WERI-Rb-1 (cell line): ENCODE results near the gene KCNAB1.

Experiments used
- DNase-seq: peaks from one replicate; pipeline ENCODE4 v3.0.0-alpha.2; 2020
- H3K27ac ChIP-seq: fragments of 250-450 bp; sonication (Bioruptor Pico); 2 replicates; pipeline ENCODE4 v1.5.1; 2020; ENCODE audit warnings: mild to moderate bottlenecking, moderate library complexity
- H3K27me3 ChIP-seq: fragments of 250-450 bp; sonication (Bioruptor Pico); 2 replicates; pipeline ENCODE4 v1.5.1; 2021; ENCODE audit warnings: mild to moderate bottlenecking, low read depth, moderate library complexity; ENCODE audit not compliant: insufficient read depth, severe bottlenecking
- H3K36me3 ChIP-seq: fragments of 250-450 bp; sonication (Bioruptor Pico); 2 replicates; pipeline ENCODE4 v1.5.1; 2020; ENCODE audit warnings: mild to moderate bottlenecking, moderate library complexity
- H3K4me3 ChIP-seq: 2 replicates; pipeline ENCODE4 v1.5.1; 2011; ENCODE audit warnings: low read depth, mild to moderate bottlenecking, control low read depth, low read length
- H3K9me3 ChIP-seq: fragments of 250-450 bp; sonication (Bioruptor Pico); 2 replicates; pipeline ENCODE4 v1.5.1; 2021; ENCODE audit warnings: mild to moderate bottlenecking, moderate library complexity; ENCODE audit not compliant: severe bottlenecking
- CTCF ChIP-seq: IDR thresholded peaks from 2 replicates; pipeline ENCODE4 v1.5.1; 2011; ENCODE audit warnings: low read depth, mild to moderate bottlenecking, control low read depth, inconsistent platforms, low read length

The KCNAB1 gene

GRCh38 chr3:156516284-156516683 lies 395.9 kb downstream of the KCNAB1 start:
- H3K9me3 ChIP-seq = no peaks in the 10 kb centered on the region
- TF ChIP-seq CTCF = no peak
- DNase-seq = no peak

DNA sequence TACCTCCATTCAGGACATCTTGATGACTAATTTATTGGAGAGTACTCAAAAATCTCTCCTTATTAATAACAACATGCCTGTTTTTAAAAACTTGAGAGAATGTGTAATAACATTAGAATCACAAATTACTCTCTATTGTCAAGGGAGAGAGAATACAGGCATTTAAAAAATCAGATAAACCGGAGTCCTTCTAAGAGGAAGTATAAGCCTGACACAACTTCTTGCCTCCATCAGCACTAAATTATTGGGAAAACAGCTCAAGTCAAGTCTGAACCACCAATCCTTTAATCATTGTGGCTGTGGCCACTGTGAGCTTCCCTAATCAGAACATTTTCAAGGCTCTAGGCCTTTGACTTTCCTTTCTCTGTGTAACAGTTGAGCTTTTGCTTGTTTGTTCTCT lies 396.6 kb downstream of the KCNAB1 start:
- Histone ChIP-seq H3K36me3 (no peaks in the 10 kb centered on the region), H3K9me3 (no peaks in the 10 kb centered on the region)
- no peak for TF ChIP-seq CTCF

More at GRCh38 chr3:156516284-156516683, 395.9 kb downstream of the KCNAB1 start:
- Histone ChIP-seq H3K36me3 (no peaks in the 10 kb centered on the region), H3K27me3 (peaks cover 7% of the 10 kb centered on the region), H3K4me3 (no peak overlapping the region), H3K27ac (no peak overlapping the region)

DNA sequence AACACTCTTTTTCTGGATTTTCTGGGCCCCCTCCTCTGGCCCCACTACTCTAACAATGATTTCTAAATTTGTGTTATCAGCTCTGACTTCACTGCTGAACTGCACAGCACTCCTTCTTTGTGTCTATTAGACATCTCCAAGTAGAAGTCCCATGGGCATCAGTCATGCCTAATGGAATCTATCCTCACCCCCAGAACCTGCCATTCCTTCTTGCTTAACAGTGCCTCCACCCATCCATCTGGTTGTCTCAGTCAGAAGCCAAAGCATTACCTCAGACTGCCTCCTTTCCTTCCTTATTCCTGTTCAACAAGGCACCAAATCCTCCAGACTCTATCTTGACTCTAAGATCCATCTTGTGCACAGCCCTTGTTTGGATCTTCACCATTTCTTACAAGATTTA lies 398.3 kb downstream of the KCNAB1 start:
- H3K27me3 ChIP-seq = no peaks in the 10 kb centered on the region
- TF ChIP-seq CTCF = no peak
- H3K4me3 ChIP-seq = no peak overlapping the region
- DNase-seq = no peak
- no peak overlapping the region for H3K27ac ChIP-seq
- H3K9me3 ChIP-seq = no peaks in the 10 kb centered on the region
- no peaks in the 10 kb centered on the region for H3K36me3 ChIP-seq

More for the DNA sequence above, 396.6 kb downstream of the KCNAB1 start:
- Histone ChIP-seq H3K27ac (no peak overlapping the region), H3K4me3 (no peak overlapping the region), H3K27me3 (peaks cover 3% of the 10 kb centered on the region)
- DNase-seq = no peak

GRCh38 chr3:156519758-156520162 lies 399.4 kb downstream of the KCNAB1 start:
- H3K27me3 ChIP-seq = no peaks in the 10 kb centered on the region
- no peaks in the 10 kb centered on the region for H3K9me3 ChIP-seq
- no peak overlapping the region for H3K27ac ChIP-seq
- no peaks in the 10 kb centered on the region for H3K36me3 ChIP-seq
- DNase-seq = no peak
- no peak overlapping the region for H3K4me3 ChIP-seq
- TF ChIP-seq CTCF = no peak

DNA sequence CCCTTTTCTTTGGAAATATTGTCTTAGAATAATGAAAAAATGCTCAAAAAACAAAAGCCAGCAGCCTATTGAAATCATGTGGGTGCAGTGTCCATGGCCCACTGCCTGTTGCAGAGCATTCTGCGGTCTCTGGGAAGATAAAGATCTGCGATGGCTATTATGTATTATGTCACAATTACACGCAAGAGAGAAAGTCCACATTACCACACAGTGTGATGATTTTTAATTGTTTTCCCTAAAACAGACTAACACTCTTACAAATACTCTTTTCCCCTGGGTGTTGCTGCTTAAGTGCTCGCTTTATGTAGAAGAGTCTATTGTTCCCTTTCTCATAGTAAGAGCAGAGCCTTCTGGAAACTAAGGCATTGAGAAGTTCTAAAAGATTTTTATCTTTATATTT lies 402.3 kb downstream of the KCNAB1 start:
- no peak overlapping the region for H3K27ac ChIP-seq
- TF ChIP-seq CTCF = no peak
- no peak for DNase-seq
- H3K27me3 ChIP-seq = no peaks in the 10 kb centered on the region
- H3K4me3 ChIP-seq = no peak overlapping the region
- no peaks in the 10 kb centered on the region for H3K9me3 ChIP-seq
- H3K36me3 ChIP-seq = no peaks in the 10 kb centered on the region

GRCh38 chr3:156525808-156526207 lies 405.4 kb downstream of the KCNAB1 start:
- H3K4me3 ChIP-seq = no peak overlapping the region
- H3K9me3 ChIP-seq = no peaks in the 10 kb centered on the region
- no peaks in the 10 kb centered on the region for H3K36me3 ChIP-seq
- DNase-seq = no peak
- no peak overlapping the region for H3K27ac ChIP-seq
- no peaks in the 10 kb centered on the region for H3K27me3 ChIP-seq
- TF ChIP-seq CTCF = no peak
